Hematopoietic multipotent progenitor cell treated with erythropoietin and hydrocortisone succinate and interleukin-3 and kit ligand, for 8 days (in vitro differentiated cells): ENCODE measurements around the gene PPFIA3.
"Not testable (repeated sequence)": the region's sequence is repeated elsewhere in the genome, so short reads cannot be mapped to it uniquely, and the experiment has no call there.

Experiments
- DNase-seq: peaks from one replicate; pipeline ENCODE4 v3.0.0-alpha.2; 2015

Gene PPFIA3

DNA sequence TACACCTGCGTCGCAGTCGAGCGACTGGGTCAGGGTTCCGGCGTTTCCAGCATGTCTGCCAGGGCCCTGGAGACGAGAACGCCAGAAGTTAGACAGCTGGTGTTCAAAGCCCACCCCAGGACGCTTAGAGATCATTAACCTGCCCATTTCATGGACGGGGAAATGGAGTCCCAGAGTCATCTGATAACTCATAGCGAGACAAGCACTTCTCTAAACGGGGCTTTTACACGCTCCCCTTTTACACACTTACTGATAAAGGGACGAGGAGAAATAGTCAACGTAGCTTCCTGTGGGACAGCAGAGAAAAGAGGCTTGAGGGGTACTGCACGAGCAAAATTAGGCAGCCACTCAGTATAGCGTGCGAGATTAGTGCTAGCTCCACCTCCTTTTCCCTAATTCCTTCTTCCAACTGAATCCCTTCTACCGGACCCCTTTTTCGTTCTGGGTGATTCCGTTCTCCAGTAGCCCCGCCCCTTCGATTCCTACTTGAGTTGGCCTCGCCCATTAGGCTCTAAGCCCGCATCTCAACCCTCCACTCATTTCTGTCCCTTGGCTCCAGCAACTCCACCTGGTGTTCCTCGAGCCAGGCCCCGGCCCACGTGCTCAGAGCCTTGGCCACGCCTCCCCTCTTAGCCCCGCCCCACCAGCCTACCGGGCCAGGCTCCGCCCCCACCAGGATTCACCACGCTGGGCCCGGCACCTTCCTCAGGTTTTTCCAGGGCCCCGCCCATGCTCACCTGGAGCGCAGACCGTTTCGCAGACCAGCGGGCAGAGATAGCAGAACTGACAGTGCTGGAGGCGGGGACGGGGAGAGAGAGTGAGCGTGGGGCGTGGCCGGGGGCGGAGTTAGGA is 32.1 kb downstream of the PPFIA3 start:
- peak; percentile 62 for DNase-seq

DNA sequence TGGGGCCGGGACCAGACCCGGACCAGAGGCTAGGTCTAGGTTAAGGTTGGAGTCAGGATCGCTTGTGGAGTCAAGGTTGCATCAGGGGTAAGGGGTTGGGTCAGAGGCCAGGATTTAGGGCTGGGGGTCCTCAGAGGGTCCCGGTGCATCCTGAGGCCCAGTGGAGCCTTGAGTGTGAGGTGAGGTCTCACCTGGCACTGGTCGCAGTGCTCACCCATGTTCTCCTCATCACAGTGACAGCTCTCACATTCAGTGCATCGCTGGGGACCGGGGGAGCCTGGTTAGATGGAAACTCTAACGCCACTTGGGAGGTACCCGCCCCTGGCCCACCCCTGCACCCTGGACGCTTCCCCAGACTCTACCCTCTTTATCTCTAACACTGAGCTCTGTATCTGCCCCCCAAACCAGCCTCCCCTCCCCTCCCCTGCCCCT is 32.8 kb downstream of the PPFIA3 start:
- no peak for DNase-seq

DNA sequence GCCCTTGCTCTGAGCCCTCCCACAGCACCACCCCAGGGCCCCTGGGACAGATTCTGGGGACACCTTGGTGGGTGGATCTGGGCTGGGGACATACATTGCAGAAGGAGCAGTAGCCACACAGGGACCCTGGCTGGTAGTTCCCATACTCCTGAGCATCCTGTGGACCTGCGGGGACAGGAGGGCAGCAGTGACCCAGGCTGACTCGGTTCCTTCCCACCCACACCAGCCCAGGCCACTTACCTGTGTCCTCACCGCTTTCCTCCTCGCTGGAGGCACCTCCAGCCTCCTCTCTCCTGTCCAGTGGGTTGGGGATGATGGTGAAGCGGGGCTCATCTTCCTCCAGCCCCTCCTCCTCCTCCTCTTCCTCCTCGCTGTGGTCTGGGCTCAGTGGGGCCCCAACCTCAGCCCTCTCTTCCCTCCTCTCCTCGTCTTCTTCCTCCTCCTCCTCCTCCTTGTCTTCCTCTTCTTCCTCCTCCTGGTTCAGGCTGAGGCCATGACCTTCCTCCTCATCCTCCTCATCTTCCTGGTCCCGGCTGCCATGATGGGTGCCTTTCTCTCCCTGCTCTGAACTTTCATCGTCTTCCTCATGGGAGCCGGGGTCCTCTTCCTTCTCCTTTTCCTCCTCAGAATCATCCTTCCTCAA is 33.9 kb downstream of the PPFIA3 start:
- DNase-seq: no peak

DNA sequence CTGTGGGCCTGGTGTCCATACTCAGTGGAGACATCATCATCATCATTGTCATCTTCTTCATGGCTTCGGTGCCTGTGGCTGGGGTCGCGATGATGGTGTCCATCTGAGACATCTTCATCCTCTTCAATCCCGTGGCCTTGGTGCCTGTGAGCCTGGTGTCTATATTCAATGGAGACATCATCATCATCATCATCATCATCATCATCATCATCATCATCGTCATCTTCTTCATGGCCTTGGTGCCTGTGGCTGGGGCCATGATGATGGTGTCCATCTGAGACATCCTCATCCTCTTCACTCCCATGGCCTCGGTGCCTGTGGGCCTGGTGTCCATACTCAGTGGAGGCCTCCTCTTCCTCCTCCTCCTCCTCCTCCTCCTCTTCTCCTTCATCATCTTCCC is 34.9 kb downstream of the PPFIA3 start:
- no peak for DNase-seq

DNA sequence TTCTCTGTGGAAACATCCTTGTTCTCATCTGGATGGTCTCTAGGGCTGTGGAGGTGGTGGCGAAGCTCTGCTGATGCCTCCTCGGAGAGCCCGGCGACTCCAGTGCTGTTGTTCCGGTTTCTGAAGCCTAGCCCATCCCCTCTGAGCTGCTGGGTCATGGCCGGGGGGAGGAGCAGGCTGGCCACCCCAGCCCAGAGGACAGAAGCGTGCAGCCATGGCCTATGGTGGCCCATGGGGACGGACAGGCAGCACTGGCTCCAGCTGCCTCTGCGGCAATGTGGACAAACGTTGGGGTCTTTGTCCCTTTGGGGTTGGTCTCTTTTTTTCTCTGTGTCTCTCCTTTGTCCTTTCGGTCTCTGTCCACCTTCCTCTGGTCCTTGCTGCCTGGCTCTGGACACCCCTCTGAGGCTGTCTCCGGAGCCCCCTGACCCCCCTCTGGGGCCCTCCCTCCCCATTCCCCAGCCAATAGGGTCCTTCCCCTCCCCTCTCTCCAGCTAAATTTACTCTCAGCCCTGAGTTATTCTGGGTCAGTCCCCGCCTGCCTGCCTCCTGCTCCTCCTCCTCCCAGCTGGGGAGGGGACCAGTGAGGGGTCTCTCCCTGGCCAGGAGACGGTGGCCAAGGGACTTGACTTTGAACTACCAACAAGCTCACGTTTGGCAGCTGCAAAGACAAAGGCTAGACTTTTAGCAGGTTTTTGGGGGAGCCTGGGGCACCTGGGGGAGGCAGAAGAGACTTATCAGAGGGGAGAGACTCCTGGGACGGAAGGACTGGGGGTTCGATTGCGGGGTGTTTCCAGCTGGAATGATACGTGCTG is 35.9 kb downstream of the PPFIA3 start, which contains the start of gene HRC:
HRC (minus strand) TSS at position 392 of the 815 bp plus-strand sequence; CDS start at position 233, 159 bp downstream.
- DNase-seq: no peak

DNA sequence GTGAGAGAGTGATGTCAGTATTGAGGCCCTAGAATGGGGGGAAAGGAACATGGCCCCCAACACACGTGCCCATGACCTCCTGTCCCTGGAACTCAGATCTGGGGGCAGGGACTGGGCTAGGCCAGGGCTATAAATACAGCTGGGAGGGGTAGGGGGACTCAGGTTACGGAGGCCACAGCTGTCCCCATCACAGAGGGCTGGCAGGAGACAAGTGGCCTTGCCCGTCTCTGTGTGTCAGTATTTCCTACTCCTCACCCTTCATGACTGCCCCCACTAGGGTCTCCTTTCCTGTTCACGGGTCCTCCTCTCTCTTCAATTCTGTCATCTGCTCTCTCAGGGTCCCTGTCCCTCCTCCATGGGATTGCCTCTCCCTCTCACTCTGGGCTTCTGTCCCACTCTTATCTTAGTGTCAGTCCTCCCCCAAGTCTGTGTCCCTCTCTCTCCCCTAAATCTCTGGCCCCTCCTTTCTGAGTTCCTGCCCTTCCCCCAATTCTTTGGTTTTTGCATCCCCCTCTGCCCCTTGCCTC is 36.5 kb downstream of the PPFIA3 start:
- no peak for DNase-seq

DNA sequence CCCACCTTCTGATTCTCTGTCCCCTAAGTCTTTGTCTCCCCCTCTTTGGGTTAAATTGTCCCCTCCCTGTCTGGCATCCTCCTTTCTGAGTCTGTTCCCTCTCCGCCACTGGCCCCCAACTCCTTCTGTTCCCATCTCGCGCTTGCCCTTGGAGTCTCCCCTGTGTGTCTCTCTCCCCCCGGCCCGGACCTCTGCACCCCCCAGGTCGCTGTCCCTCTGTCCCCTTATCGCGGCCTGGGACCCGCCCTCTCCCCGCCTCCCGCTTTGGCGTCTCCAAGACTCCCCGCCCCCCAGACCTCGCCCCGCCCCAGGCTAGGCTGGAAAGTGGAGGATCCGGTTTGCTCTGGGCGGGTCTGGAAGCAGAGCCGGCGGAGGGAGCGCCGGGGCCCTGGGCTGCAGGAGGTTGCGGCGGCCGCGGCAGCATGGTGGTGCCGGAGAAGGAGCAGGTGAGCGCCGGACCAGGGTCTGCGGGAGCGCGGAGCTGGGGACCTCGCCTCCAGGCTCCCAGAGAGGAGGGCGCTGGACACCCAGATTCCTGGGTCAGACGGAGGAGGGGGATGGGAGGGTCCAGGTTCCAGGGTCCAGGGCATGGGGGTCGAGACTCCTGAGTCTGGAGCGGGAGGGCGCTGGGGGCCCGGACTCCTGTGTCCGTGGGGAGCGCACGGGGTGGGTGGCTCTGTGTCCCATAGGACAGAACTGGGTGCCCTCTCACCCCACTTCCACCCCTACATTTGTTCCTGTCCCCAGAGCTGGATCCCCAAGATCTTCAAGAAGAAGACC is 38.3 kb downstream of the PPFIA3 start, which contains the start of gene TRPM4:
TRPM4 (plus strand) TSS at position 348 of the 780 bp plus-strand sequence; CDS start at position 423, 75 bp downstream.
- peak; percentile 75 for DNase-seq

DNA sequence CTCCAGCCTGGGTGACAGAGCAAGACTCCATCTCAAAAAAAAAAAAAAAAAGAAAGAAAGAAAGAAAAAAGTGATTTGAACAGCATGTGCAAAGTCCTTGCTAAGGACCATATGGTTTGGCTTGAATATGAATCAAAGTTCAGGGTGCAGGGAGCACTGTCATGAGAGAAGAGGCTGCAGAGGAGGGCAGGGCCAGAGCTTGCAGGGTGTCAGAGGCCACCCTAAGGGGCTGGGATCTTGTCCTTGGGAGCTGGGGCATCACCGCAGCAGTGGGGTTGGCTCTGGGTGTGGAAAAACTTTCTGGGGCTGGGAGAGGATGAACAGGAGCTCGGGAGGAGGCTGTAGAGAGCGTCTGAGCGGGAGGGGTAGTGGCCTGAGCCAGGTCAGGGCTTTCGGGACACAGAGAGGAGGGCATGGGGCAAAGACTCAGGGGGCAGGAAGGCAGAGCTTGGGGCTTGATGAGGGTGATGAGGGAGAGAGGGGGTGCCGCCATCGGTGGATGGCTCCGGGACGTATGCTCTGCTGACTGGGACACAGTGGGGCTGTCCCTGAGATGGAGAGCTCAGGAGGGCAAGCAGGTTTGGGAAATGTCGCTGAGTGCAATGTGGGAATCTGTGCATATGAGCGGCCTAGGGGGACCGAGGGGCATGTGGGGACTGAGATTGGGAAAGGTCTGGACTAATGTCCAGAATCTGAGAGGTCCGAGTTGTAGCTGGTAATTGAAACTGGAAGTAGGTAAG is 41.3 kb downstream of the PPFIA3 start:
- DNase-seq: no peak

DNA sequence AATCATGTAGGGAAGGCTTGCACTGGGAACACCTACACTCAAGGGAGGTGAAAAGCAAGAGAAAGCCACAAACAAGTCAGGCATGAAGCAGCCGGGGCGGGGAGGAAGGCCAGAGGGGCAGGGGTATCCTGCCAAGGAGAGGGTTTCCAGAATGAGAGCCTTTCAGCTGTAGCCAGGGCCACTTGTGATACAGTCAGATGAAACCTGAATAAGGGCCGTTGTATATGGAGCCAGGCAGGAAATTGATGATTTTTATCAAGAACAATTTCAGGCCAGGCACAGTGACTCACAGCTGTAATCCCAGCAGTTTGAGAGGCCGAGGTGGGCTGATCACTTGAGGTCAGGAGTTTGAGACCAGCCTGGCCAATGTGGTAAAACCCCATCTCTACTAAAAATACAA is 42.6 kb downstream of the PPFIA3 start:
- DNase-seq: no peak

DNA sequence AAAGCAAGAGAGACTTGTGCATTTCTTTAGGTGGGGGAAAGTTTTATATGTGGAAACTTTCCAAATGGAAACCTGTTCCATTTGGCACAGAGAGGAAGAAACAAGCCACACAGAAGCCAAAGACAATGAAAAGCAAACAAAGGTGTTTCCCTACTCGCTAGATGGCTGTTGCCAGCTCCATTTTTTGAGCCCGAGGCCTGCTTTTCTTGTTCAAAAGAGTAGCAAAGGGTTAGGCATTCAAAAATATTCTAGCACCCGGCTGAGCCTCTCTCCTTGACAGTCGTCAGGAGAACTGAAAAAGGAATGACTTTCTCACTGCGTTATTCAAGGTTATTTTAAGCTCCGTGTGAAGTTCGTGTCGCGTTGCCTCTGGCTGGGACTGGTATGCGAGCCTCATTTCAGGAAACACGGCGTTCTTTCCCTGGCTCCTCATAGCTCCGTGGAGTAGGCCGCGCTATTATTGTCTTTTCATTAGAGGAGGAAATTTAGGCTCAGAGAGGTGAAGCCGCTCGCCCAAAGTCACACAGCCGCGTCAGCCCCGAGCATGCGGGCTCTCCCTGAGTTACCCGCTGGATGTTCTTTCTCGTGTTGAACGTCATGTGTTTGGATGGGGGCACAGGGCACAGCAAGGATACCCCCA is 45.9 kb downstream of the PPFIA3 start:
- no peak for DNase-seq

DNA sequence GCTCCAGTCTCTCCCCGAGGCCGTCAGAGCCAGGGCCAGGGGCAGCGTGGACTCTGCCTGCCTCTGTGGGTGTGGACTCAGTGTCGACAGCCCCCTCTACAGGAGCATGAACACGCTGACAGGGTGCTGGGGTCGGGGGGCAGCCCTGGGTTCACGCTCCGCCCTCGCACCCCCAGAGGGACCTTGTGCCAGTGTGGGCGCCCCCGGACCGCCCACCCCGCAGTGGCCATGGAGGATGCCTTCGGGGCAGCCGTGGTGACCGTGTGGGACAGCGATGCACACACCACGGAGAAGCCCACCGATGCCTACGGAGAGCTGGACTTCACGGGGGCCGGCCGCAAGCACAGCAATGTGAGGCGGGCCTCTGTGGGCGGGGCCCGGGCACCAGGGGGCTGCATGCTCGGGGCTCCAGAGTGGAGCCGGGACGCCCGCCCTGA is 46.5 kb downstream of the PPFIA3 start:
- no peak for DNase-seq

DNA sequence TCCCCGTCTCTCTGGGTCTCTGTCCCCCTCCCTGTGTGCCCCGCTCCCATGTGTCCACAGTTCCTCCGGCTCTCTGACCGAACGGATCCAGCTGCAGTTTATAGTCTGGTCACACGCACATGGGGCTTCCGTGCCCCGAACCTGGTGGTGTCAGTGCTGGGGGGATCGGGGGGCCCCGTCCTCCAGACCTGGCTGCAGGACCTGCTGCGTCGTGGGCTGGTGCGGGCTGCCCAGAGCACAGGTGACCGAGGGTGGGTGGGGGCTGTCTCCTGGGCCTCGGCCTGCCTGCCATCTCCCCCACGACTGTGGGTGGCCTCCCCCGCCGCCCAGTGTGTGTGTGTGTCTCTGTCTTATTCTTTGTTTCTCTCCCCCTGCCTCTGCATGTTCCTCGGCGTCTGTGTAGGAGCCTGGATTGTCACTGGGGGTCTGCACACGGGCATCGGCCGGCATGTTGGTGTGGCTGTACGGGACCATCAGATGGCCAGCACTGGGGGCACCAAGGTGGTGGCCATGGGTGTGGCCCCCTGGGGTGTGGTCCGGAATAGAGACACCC is 48.6 kb downstream of the PPFIA3 start:
- no peak for DNase-seq

DNA sequence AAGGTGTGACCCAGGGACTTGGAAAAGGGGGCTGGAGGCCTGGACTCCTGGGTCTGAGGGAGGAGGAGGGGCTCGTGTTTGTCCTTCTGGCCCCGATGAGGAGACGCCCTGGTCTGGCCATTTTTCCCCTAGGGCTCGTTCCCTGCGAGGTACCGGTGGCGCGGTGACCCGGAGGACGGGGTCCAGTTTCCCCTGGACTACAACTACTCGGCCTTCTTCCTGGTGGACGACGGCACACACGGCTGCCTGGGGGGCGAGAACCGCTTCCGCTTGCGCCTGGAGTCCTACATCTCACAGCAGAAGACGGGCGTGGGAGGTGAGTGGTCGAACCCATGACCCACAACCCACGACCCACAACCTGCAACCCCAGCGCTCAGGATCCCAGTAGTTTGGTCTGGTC is 49.1 kb downstream of the PPFIA3 start:
- no peak for DNase-seq

DNA sequence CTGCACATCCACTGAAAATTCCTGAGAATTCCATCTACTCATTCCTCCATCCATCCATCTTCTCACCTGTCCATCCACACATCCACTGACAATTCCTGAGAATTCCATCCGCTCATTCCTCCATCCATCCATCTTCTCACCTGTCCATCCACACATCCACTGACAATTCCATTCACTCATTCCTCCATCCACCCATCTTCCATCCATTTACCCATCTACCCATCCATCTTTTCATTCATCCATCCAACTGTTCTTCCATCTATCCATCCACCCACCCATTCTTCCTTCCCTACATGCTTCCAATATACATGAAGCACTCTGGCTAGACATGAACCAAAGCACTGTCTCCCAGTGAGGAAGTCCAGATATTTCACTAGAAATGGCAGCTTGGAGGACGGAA is 53.9 kb downstream of the PPFIA3 start:
- no peak for DNase-seq

DNA sequence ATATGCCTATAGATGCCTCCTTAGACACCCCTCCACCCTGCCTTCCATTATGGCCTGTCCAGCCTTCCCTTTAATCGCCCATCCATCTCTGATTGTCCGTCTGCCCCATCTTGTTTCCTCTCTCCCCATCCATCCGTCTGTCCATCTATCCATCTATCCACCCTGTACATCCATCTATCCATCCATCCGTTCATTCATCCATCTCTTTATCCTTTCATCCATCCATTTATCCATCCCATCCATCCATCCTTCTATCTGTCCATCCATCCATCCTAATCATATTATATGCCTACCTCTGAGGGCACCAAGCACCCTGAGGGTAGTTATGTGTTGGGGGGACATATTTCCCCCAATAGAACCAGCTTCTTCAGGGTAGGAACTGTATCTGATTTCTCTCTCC is 61.3 kb downstream of the PPFIA3 start:
- DNase-seq: no peak

DNA sequence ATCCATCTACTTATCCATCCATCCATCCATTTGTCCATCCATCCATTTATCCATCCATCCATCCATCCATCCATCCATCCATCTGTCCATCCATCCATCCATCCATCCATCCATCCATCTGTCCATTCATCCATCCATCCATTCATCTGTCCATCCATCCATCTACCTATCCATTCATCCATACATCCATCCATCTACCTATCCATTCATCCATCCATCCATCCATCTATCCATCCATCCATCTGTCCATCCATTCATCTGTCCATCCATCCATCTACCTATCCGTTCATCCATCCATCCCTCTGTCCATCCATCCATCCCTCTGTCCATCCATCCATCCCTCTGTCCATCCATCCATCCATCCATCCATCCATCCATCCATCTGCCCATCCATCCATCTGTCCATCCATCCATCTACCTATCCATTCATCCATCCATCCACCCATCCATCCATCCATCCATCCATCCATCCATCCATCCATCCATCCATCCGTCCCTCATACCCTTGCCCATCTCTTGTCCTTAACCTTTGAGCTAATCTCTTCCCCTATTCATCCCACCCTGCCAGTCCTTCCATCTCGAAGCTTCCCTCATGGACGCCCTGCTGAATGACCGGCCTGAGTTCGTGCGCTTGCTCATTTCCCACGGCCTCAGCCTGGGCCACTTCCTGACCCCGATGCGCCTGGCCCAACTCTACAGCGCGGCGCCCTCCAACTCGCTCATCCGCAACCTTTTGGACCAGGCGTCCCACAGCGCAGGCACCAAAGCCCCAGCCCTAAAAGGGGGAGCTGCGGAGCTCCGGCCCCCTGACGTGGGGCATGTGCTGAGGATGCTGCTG is 62.9 kb downstream of the PPFIA3 start:
- not testable (repeated sequence) for DNase-seq

DNA sequence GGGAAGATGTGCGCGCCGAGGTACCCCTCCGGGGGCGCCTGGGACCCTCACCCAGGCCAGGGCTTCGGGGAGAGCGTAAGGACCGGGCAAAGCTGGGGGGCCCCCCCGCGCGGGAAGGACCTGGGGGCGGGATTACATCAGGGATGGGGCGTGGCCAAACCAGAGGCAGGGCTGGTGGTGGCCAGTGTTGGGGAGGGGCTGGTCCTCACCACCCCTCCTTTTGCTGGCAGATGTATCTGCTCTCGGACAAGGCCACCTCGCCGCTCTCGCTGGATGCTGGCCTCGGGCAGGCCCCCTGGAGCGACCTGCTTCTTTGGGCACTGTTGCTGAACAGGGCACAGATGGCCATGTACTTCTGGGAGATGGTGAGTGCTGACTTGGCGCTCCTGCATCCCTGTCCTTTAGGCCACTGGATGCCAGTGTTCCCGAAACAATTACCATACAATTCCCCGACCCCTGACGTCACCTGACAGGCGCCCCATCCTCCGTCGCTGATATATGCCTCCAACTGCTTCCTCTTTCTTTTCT is 63.6 kb downstream of the PPFIA3 start:
- no peak for DNase-seq

DNA sequence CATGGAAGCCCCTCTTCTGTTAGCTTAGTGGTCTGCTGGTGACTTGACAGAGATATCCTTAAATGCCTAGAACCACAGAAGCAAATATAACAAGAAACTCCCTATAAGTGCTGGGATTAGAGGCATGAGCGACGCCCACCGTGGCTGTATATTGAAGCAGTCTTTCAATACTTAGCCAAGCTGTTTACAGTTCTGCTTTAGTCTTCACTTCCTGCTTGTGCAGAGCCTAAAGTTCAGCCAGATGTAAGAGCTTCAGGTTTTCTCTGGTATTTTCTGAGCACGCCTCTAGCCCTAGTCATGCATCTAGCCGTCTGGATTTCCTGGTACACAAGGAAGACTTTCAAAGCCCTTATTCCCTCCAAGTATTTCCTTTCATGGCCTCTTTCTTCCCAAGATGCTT is 66.8 kb downstream of the PPFIA3 start:
- no peak for DNase-seq

DNA sequence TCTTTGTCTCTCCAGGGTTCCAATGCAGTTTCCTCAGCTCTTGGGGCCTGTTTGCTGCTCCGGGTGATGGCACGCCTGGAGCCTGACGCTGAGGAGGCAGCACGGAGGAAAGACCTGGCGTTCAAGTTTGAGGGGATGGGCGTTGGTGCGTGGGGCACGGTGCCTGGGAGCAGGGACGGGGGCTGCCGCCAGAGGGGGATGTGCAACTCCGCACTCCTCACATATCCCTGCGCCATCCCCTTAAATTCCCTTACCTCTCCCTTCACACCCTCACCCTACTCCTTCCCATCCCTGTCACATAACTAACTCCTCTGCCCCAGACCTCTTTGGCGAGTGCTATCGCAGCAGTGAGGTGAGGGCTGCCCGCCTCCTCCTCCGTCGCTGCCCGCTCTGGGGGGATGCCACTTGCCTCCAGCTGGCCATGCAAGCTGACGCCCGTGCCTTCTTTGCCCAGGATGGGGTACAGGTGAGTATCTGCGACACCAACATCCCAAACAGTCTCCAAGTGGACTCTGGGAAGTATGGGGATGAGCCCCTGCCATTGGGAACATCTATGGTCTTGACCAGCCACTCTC is 69.4 kb downstream of the PPFIA3 start:
- no peak for DNase-seq
